SJCRH30 (cell line): ENCODE measurements around the gene CWH43. TPM values are rescaled to one million over a fixed set of nuclear protein-coding genes. Genes with fewer than 3 reads are reported as not detected.
"Not testable (repeated sequence)": the region's sequence is repeated elsewhere in the genome, so short reads cannot be mapped to it uniquely, and the experiment has no call there.

Experiments
- DNase-seq, 2 experiments: peaks; one replicate each; pipeline ENCODE4 v3.0.0-alpha.2; 2015 to 2020
- H3K27ac ChIP-seq: fragments of 250-450 bp; sonication (Bioruptor Pico); 2 replicates; pipeline ENCODE4 v1.5.1; 2020; ENCODE audit warnings: mild to moderate bottlenecking, moderate library complexity
- H3K27me3 ChIP-seq: fragments of 250-450 bp; sonication (Bioruptor Pico); 2 replicates; pipeline ENCODE4 v1.5.1; 2020; ENCODE audit warnings: mild to moderate bottlenecking, moderate library complexity
- H3K36me3 ChIP-seq: fragments of 250-450 bp; sonication (Bioruptor Pico); 2 replicates; pipeline ENCODE4 v1.5.1; 2020; ENCODE audit warnings: mild to moderate bottlenecking, moderate library complexity
- H3K4me1 ChIP-seq: fragments of 250-450 bp; sonication (Bioruptor Pico); 2 replicates; pipeline ENCODE4 v1.5.1; 2020; ENCODE audit warnings: mild to moderate bottlenecking, moderate library complexity
- H3K4me3 ChIP-seq: fragments of 250-450 bp; sonication (Bioruptor Pico); 2 replicates; pipeline ENCODE4 v1.5.1; 2020; ENCODE audit warnings: mild to moderate bottlenecking, moderate library complexity
- H3K9me3 ChIP-seq: fragments of 250-450 bp; sonication (Bioruptor Pico); replicated peaks from 2 replicates; pipeline ENCODE4 v1.5.1; 2020; ENCODE audit warnings: mild to moderate bottlenecking, moderate library complexity
- total RNA-seq: library from RNA; depleted of rRNA; stranded (reverse); fragments of >200 nt; shearing (Covaris generic); gene quantifications from 2 replicates; pipeline ENCODE4 v1.2.3, GENCODE V29; 2014

The CWH43 gene
- total RNA-seq, 1 experiment from 2014 or later = not detected

DNA sequence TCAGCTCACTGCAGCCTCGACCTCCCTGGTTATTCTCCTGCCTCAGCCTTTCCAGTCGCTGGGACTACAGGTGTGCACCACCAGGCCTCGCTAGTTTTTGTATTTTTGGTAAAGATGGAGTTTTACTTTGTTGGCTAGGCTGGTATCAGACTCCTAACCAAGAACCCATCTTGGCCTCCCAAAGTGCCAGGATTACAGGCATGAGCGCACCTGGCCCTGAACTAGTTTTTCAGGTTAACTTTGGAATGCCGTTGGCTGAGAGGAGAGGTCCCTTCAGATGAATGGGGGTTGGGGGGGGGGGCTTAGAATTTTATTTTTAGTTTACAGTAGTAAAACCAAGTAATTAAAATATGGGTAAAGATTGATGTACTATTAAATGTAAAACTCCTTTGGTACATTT is 23.4 kb upstream of the CWH43 start:
- Histone ChIP-seq H3K27ac (no peak overlapping the region), H3K36me3 (no peaks in the 10 kb centered on the region), H3K27me3 (no peaks in the 10 kb centered on the region), H3K4me3 (no peak overlapping the region), H3K9me3 (no peaks in the 10 kb centered on the region), H3K4me1 (no peaks in the 10 kb centered on the region)
- no peak for DNase-seq

DNA sequence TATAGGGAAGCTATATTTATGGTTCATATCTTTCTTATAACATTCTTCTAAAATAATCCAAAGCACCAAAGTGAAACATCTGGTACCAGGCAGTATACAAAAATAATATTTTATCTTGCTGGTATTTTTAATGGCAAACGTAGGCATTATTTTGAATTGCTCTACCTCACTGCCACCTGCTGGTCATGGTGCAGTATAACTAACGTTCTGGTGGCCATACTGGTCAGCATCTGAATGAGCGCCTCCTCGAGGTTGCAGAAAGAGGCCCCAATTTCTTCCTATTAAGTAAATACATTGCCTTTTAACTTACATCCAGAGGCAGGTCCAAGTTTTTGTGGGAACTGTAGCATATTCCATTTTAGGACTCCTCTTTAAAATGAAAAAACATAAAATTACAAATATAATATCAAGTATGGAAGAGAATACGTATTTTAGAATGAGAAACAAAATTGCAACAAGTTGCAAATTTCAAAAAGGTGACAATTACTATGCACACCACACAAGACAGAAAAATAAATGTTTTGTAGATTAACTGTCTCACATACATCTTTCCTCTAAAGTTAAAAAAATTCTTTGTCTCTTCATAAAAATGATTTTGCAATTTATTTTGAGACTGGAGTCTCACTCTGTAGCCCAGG is 22.9 kb upstream of the CWH43 start:
- no peaks in the 10 kb centered on the region for H3K27me3 ChIP-seq
- H3K27ac ChIP-seq = no peak overlapping the region
- H3K9me3 ChIP-seq = no peaks in the 10 kb centered on the region
- H3K4me1 ChIP-seq = no peaks in the 10 kb centered on the region
- no peak overlapping the region for H3K4me3 ChIP-seq
- DNase-seq = peak; percentile 73 to 91
- no peaks in the 10 kb centered on the region for H3K36me3 ChIP-seq

DNA sequence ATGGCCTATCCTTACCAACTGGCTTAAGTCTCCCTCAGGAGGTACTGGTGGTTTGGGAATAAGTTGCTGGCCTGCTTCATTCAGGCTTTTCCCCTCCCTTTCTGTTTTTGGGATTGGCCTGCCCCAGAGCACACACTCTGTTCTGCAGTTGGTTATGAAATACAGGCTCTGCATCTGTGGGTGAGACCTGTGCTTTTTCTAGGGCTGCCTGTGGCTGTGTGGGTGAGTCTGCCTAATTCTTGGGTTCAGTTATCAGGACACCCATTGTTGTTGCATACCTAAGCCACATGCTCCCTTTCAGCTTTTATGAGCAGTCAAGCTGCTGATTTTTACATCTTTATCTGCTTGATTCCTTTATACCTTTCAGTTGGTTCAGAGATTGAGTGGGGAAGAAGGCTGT is 19.0 kb upstream of the CWH43 start:
- DNase-seq = no peak
- Histone ChIP-seq H3K27ac (no peak overlapping the region), H3K36me3 (no peaks in the 10 kb centered on the region), H3K4me3 (no peak overlapping the region), H3K9me3 (no peaks in the 10 kb centered on the region), H3K27me3 (no peaks in the 10 kb centered on the region), H3K4me1 (no peaks in the 10 kb centered on the region)

DNA sequence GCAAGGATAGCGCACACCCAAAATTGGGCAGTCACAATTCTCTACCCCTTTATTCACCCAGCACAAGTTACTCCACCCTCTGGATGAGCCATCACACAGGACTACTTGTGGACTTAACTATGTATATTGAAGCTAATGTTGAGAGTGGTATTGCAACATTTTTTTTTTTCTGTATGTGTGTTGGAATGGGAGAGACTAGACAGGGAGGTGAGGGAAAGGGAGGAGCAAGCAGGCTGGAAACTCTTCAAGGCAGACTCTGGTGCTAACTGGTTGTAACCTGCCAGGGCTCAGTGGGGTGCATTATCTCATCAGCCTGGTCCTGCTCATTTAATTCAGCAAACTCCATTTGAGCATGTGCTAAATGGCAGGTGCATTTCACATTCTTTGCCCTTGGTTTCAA is 18.4 kb upstream of the CWH43 start:
- DNase-seq = no peak
- H3K27me3 ChIP-seq = no peaks in the 10 kb centered on the region

DNA sequence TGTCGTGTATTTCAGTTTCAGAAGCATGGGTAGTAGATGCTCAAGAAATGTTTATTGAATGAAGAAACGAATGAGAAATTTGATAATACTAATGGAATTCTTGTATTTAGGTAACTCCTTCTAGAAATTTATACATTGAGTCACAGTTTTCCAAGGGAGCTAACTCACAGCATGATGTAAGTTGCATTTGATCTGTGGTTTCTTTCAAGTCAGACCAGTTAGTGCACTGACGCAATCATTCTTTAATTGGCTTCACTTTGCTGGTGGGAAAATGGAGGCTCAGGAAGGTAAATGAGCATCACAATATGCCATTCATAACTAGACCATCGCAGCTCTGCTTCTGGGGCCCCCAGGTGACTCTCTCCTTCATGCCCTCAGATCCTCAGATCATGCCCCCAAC is 17.3 kb upstream of the CWH43 start:
- no peak overlapping the region for H3K27ac ChIP-seq
- H3K9me3 ChIP-seq = no peaks in the 10 kb centered on the region
- no peaks in the 10 kb centered on the region for H3K27me3 ChIP-seq
- DNase-seq = no peak
- H3K4me3 ChIP-seq = no peak overlapping the region
- H3K36me3 ChIP-seq = no peaks in the 10 kb centered on the region
- no peaks in the 10 kb centered on the region for H3K4me1 ChIP-seq

More for the DNA sequence above, 18.4 kb upstream of the CWH43 start:
- no peak overlapping the region for H3K4me3 ChIP-seq
- no peaks in the 10 kb centered on the region for H3K9me3 ChIP-seq
- no peaks in the 10 kb centered on the region for H3K4me1 ChIP-seq
- no peaks in the 10 kb centered on the region for H3K36me3 ChIP-seq
- H3K27ac ChIP-seq = no peak overlapping the region

DNA sequence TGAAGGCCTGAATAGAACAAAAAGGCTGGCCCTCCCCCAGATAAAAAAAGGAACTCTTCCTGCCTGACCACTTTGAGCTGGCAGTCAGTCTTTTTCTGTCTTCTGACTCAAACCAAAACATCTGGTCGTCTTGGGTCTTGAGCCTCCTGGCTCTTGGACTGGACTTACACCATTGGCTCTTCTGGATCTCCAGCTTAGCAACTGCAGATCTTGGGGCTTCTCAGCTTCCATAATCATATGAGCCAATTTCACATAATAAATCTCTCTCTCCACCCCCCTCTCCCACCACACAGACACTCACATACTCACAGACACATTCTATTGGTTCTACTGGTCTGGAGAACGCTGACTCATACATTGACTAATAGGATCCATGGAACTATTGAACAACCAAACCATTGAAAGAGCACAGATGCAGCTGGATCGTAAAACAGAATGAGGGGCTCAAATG is 15.6 kb upstream of the CWH43 start:
- H3K9me3 ChIP-seq = no peaks in the 10 kb centered on the region; the same call in 1 of the 2 replicates
- no peak overlapping the region for H3K4me3 ChIP-seq
- no peaks in the 10 kb centered on the region for H3K27me3 ChIP-seq
- H3K27ac ChIP-seq = no peak overlapping the region
- no peaks in the 10 kb centered on the region for H3K4me1 ChIP-seq
- no peaks in the 10 kb centered on the region for H3K36me3 ChIP-seq
- DNase-seq = no peak

DNA sequence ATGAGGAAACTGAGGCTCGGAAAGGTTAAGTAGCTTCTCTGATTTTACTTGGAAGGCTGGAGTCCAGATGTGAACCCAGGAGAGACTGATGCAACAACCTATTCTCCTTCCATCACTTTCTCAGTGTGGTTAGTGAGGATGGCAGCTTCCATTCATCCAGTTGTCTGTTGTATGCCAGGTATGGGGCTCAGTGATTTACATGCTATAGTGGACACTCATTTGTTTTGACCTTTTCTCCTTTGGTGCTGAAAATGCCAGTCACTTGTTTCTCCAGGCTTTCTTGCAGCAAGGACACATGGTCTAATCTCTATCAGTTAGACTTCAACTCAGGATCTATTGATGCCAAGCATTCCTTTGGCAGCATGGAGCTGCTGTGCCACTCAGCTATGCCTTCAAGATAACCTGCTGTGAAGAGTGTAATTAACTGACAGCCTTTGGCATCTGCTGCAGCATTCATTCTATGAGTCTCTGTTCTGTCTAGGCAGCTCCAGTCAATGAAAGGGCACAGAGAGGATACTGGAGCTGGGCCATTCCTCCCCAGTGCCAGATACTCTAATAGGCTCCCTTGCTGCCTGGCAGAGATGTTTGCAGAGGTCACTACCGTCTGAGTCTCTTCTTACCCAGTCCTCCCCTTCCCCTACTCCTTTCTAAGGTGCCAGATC is 11.0 kb upstream of the CWH43 start:
- no peak overlapping the region for H3K27ac ChIP-seq
- H3K9me3 ChIP-seq = no peaks in the 10 kb centered on the region; the same call in 1 of the 2 replicates
- no peaks in the 10 kb centered on the region for H3K27me3 ChIP-seq
- no peaks in the 10 kb centered on the region for H3K4me1 ChIP-seq
- DNase-seq = no peak
- no peaks in the 10 kb centered on the region for H3K36me3 ChIP-seq
- H3K4me3 ChIP-seq = no peak overlapping the region

DNA sequence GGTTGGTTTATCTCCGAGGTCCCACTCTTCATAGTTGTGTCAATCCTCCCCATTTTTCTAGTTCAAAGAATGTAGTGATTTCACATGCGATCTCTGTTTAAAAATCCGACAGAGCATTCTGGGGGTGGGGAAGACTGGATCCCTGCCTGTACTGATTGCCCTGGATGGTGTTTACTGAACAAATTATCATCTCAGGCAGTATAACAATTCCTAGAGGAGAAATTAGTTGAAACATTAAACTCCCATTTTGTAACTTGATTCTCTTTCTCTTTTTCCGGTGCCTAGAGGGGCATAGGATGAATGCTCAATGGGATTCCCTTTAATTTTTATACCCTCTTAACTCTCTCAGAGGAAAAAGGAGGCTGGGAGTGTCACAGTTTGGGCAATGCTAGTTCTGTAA is 10.0 kb upstream of the CWH43 start:
- Histone ChIP-seq H3K4me3 (no peak overlapping the region), H3K36me3 (no peaks in the 10 kb centered on the region), H3K27ac (no peak overlapping the region), H3K27me3 (no peaks in the 10 kb centered on the region), H3K9me3 (no peaks in the 10 kb centered on the region; the same call in 1 of the 2 replicates), H3K4me1 (no peaks in the 10 kb centered on the region)
- DNase-seq = no peak

DNA sequence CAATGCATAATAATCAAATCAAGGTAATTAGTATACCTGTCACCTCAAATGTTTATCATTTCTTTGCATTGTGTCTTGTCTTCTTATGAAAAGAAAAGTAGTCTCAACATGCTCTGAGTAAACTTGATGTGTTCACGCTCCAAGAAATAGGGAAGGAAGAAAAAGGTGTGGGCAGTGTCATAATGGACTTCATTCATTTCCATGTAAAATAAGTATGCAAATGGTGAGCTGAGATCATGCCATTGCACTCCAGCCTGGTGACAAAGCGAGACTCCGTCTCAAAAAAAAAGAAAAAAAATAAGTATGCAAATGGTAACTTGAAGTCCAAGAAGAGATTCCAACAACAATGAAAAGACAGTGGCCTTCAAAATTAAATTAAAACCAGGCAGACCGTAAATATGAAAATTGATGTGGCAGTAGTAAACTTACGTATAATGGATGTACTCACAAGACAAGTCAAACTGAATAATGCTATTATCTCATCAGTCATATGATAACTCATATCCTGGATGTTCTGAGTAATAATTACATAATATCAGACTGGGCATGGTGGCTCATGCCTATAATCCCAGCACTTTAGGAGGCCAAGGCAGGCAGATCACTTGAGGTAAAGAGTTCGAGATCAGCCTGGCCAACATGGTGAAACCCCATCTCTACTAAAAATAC is 6.0 kb upstream of the CWH43 start:
- H3K9me3 ChIP-seq = peaks cover 4% of the 10 kb centered on the region; the same call in 1 of the 2 replicates
- no peak for DNase-seq

DNA sequence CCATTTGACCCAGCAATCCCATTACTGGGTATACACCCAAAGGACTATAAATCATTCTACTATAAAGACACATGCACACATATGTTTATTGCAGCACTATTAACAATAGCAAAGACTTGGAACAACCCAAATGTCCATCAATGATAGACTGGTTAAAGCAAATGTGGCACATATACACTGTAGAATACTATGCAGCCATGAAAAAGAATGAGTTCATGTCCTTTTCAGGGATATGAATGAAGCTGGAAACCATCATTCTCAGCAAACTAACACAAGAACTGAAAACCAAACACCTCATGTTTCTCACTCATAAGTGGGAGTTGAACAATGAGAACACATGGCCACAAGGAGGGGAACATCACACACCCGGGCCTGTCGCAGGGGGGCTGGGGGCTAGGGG is 2.1 kb upstream of the CWH43 start:
- H3K27ac ChIP-seq, H3K9me3 ChIP-seq, H3K4me1 ChIP-seq, H3K4me3 ChIP-seq, DNase-seq, H3K36me3 ChIP-seq, H3K27me3 ChIP-seq: not testable (repeated sequence)

More for the DNA sequence above, 6.0 kb upstream of the CWH43 start:
- no peaks in the 10 kb centered on the region for H3K27me3 ChIP-seq
- no peak overlapping the region for H3K27ac ChIP-seq
- no peaks in the 10 kb centered on the region for H3K36me3 ChIP-seq
- no peak overlapping the region for H3K4me3 ChIP-seq
- H3K4me1 ChIP-seq = no peaks in the 10 kb centered on the region

DNA sequence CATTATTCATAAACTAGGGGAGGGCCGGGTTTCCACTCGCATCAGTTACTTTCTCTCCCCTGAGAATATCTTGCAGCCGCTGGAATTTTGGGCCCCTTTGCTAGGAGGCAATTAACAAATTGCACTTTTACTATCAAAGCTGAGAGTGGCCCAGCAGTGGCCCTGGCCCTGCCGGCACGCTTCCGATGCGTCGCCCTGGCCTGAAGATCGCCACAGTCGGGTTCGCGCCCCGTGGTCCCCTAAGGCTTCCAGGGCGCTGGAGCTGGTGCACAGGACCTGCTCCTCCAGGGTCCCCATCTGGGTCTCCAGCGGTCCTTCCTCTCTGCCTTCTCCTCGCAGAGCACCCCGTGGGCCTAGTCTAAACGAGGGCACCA is 486 bp upstream of the CWH43 start:
- H3K4me1 ChIP-seq = no peaks in the 10 kb centered on the region
- no peak overlapping the region for H3K4me3 ChIP-seq
- H3K9me3 ChIP-seq = 0 out of 2 replicates have a peak, but pooled peaks cover 4% of the 10 kb centered on the region
- no peak for DNase-seq
- H3K27ac ChIP-seq = no peak overlapping the region
- no peaks in the 10 kb centered on the region for H3K36me3 ChIP-seq
- no peaks in the 10 kb centered on the region for H3K27me3 ChIP-seq

DNA sequence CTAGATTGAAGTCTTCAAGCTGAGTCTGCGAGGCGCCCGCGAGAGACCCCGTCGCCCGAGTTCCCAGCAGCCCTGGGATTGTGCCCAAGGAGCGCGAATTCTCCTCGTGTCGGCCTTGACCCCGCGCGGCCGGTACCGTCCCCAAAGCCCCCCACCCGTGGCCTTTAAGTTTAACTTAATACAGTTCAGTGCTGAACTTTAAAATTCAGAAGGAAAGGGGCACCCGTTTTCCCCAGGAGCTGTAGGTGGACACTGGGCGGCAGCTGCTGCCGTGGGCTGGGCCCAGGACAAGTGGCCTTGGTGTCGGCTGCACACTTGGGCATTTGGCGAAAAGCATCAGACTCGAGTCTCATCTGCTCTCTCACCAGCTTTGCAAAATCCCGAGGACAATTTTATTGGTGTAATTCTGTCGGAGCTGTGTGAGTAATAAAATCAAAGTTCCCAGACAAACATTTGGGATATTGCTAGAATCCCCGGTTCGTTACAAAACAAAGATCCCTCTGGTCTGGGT is 634 bp downstream of the CWH43 start:
- H3K27ac ChIP-seq = no peak overlapping the region
- H3K36me3 ChIP-seq = no peaks in the 10 kb centered on the region
- no peak for DNase-seq
- no peaks in the 10 kb centered on the region for H3K4me1 ChIP-seq
- H3K9me3 ChIP-seq = 0 out of 2 replicates have a peak, but pooled peaks cover 4% of the 10 kb centered on the region
- H3K27me3 ChIP-seq = no peaks in the 10 kb centered on the region
- H3K4me3 ChIP-seq = no peak overlapping the region

DNA sequence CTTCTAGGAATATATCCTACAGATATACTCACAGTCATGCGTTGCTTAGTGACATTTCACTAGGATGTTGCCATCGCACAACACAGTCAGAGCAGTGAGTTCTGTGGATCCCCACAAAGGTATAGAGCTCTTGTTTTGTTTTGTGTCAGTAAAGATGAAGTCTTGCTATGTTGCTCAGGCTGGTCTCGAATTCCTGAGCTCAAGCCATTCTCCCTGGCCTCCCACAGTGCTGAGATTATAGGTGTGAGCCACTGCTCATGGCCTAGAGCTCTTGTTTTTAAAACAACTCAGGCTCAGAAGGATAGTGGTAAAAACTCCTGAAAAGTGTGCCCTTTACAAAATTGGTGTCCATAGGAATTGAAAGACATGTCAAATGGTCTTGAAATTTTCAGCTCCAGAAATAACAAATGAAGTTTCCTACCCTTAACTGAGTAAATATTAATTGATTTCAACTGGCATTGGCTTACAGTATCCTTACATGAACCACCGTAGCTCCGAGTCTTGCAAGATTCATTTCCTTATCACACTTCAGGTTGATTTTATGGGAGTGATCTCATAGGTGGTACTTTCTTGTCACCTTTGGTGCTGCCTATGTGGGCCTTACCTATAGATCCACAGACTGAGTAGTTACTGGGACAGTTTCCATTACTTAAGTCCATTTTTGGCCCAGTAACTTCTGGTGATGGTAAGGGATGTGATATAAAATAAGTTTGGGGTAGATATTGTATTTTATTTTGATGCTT is 3.6 kb downstream of the CWH43 start:
- no peak overlapping the region for H3K27ac ChIP-seq
- H3K27me3 ChIP-seq = no peaks in the 10 kb centered on the region
- H3K4me3 ChIP-seq = no peak overlapping the region
- no peaks in the 10 kb centered on the region for H3K36me3 ChIP-seq
- H3K4me1 ChIP-seq = no peaks in the 10 kb centered on the region
- no peak for DNase-seq
- no peaks in the 10 kb centered on the region for H3K9me3 ChIP-seq

DNA sequence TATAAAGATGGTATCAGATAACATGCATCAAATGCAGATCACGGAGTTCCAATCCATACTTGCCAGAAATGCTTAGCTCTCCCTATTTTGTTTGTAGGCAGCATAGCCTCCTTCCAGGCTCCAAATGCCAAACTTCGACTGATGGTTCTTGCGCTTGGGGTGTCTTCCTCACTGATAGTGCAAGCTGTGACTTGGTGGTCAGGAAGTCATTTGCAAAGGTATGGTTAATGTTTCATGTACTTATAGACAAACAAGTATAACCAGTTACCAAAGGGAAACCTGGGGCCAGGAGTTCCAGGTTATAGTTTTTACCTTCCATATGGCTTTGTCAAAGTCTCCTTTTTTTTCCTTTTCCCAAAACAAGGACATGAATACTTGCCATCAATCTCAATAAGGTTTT is 5.3 kb downstream of the CWH43 start:
- no peak for DNase-seq
- Histone ChIP-seq H3K9me3 (no peaks in the 10 kb centered on the region), H3K4me1 (no peaks in the 10 kb centered on the region), H3K4me3 (no peak overlapping the region), H3K36me3 (no peaks in the 10 kb centered on the region), H3K27ac (no peak overlapping the region), H3K27me3 (no peaks in the 10 kb centered on the region)

DNA sequence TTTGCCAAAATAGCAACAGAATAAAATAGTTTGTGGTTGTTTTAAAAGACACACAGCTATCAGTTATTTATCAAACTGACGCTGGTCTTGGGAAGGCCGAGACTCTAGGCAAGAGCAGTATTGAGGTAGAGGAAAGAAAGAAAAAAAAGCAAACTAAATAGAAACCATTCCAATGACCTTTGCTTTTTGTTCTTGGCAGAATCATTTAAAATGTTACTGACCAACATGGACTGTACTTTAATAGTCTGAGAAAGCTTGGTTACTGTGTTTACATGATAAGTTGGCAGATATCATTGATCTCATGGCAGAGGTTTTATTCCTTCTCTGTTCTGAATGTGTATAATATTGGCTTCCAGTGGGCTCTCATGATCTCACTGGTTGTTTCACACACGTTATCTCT is 11.9 kb downstream of the CWH43 start:
- no peaks in the 10 kb centered on the region for H3K36me3 ChIP-seq
- H3K27ac ChIP-seq = no peak overlapping the region
- H3K4me1 ChIP-seq = no peaks in the 10 kb centered on the region
- no peaks in the 10 kb centered on the region for H3K27me3 ChIP-seq
- no peak for DNase-seq
- no peaks in the 10 kb centered on the region for H3K9me3 ChIP-seq
- H3K4me3 ChIP-seq = no peak overlapping the region
